H9 (cell line): ENCODE results near the gene STAMBPL1. TPM values are rescaled to one million over a fixed set of nuclear protein-coding genes. Genes with fewer than 3 reads are reported as not detected.

Experiments
- DNase-seq: peaks from one replicate; pipeline ENCODE4 v3.0.0-alpha.2; 2017
- H2AFZ ChIP-seq: one replicate; pipeline ENCODE4 v1.6.1; 2013; ENCODE audit warnings: mild to moderate bottlenecking, low read length, control low read depth, moderate library complexity
- H2AK5ac ChIP-seq: 2 replicates; pipeline ENCODE4 v1.6.1; 2013; ENCODE audit warnings: low read length, control low read depth, mixed read lengths; ENCODE audit not compliant: insufficient read length
- H2BK120ac ChIP-seq: one replicate; pipeline ENCODE4 v1.6.1; 2013; ENCODE audit warnings: low read depth, mild to moderate bottlenecking, low read length, control low read depth, inconsistent platforms; ENCODE audit not compliant: poor library complexity, severe bottlenecking
- H2BK12ac ChIP-seq: 2 replicates; pipeline ENCODE4 v1.6.1; 2013; ENCODE audit warnings: low read length, control low read depth, mixed read lengths, low read depth; ENCODE audit not compliant: insufficient read length
- H2BK15ac ChIP-seq: 2 replicates; pipeline ENCODE4 v1.6.1; 2013; ENCODE audit warnings: low read depth, low read length, control low read depth
- H2BK20ac ChIP-seq: one replicate; pipeline ENCODE4 v1.6.1; 2013; ENCODE audit warnings: low read depth, mild to moderate bottlenecking, low read length, control low read depth, inconsistent platforms; ENCODE audit not compliant: poor library complexity, severe bottlenecking
- H2BK5ac ChIP-seq: 2 replicates; pipeline ENCODE4 v1.6.1; 2013; ENCODE audit warnings: low read length, control low read depth, mixed read lengths; ENCODE audit not compliant: insufficient read length
- H3K14ac ChIP-seq: 2 replicates; pipeline ENCODE4 v1.6.1; 2013; ENCODE audit warnings: low read length, control low read depth; ENCODE audit not compliant: insufficient read depth
- H3K18ac ChIP-seq: 2 replicates; pipeline ENCODE4 v1.6.1; 2013; ENCODE audit warnings: low read depth, mild to moderate bottlenecking, mixed read lengths, low read length, control low read depth; ENCODE audit not compliant: insufficient read length
- H3K23ac ChIP-seq: 2 replicates; pipeline ENCODE4 v1.6.1; 2013; ENCODE audit warnings: low read length, control low read depth, mixed read lengths, low read depth; ENCODE audit not compliant: insufficient read length
- H3K23me2 ChIP-seq: 2 replicates; pipeline ENCODE4 v1.6.1; 2013; ENCODE audit warnings: low read depth, mild to moderate bottlenecking, mixed read lengths, low read length, control low read depth; ENCODE audit not compliant: insufficient read length, poor library complexity, severe bottlenecking
- H3K27ac ChIP-seq: 2 replicates; pipeline ENCODE4 v1.5.1; 2013; ENCODE audit warnings: low read length, control low read depth, mixed read lengths, low read depth; ENCODE audit not compliant: insufficient read length
- H3K27me3 ChIP-seq: 2 replicates; pipeline ENCODE4 v1.6.1; 2013; ENCODE audit warnings: low read length, control low read depth, inconsistent platforms; ENCODE audit not compliant: insufficient read depth
- H3K4ac ChIP-seq: 2 replicates; pipeline ENCODE4 v1.6.1; 2013; ENCODE audit warnings: low read depth, mild to moderate bottlenecking, control low read depth, inconsistent platforms, low read length, moderate library complexity
- H3K4me1 ChIP-seq: 2 replicates; pipeline ENCODE4 v1.6.1; 2013; ENCODE audit warnings: low read length, control low read depth, inconsistent platforms; ENCODE audit not compliant: insufficient read depth
- H3K4me2 ChIP-seq: 2 replicates; pipeline ENCODE4 v1.6.1; 2013; ENCODE audit warnings: low read length, control low read depth, mixed read lengths; ENCODE audit not compliant: insufficient read length, insufficient read depth
- H3K56ac ChIP-seq: 2 replicates; pipeline ENCODE4 v1.6.1; 2013; ENCODE audit warnings: low read depth, mild to moderate bottlenecking, mixed read lengths, low read length, control low read depth; ENCODE audit not compliant: insufficient read length
- H3K79me1 ChIP-seq: 2 replicates; pipeline ENCODE4 v1.6.1; 2013; ENCODE audit warnings: low read depth, mild to moderate bottlenecking, moderate library complexity, low read length, control low read depth, inconsistent platforms; ENCODE audit not compliant: insufficient read depth, poor library complexity, severe bottlenecking
- H3K79me2 ChIP-seq: 2 replicates; pipeline ENCODE4 v1.6.1; 2013; ENCODE audit warnings: low read length, control low read depth, inconsistent platforms; ENCODE audit not compliant: insufficient read depth
- H3K9ac ChIP-seq: 2 replicates; pipeline ENCODE4 v1.6.1; 2013; ENCODE audit warnings: low read length, control low read depth, mixed read lengths; ENCODE audit not compliant: insufficient read length; ENCODE audit errors: extremely low read depth
- H3K9me3 ChIP-seq: one replicate; pipeline ENCODE4 v1.6.1; 2013; ENCODE audit warnings: low read depth, low read length, inconsistent platforms; ENCODE audit not compliant: control insufficient read depth
- H3T11ph ChIP-seq: one replicate; pipeline ENCODE4 v1.6.1; 2013; ENCODE audit warnings: mild to moderate bottlenecking, low read length, control low read depth, inconsistent platforms
- H4K20me1 ChIP-seq: one replicate; pipeline ENCODE4 v1.6.1; 2013; ENCODE audit not compliant: control insufficient read depth, insufficient read length, insufficient read depth
- H4K5ac ChIP-seq: 2 replicates; pipeline ENCODE4 v1.6.1; 2013; ENCODE audit warnings: low read depth, mild to moderate bottlenecking, mixed read lengths, low read length, control low read depth; ENCODE audit not compliant: insufficient read length
- H4K8ac ChIP-seq: replicated peaks from 2 replicates; pipeline ENCODE4 v1.6.1; 2013; ENCODE audit warnings: low read length, control low read depth, mixed read lengths, low read depth; ENCODE audit not compliant: insufficient read length
- H4K91ac ChIP-seq: 2 replicates; pipeline ENCODE4 v1.6.1; 2013; ENCODE audit warnings: low read depth, mild to moderate bottlenecking, moderate library complexity, mixed read lengths, low read length, control low read depth; ENCODE audit not compliant: insufficient read length
- H3K27ac Mint-ChIP-seq, 3 experiments: 2 replicates in 2 of 3; 3 replicates in 1 of 3; pipeline ENCODE4 v1.8.0; 2020 to 2021; ENCODE audit warnings: mixed read lengths in 3 of 3, mild to moderate bottlenecking in 1 of 3, moderate library complexity in 1 of 3
- H3K27me3 Mint-ChIP-seq: 2 replicates; pipeline ENCODE4 v1.8.0; 2021; ENCODE audit warnings: low read depth, mild to moderate bottlenecking, moderate library complexity, mixed read lengths
- H3K36me3 Mint-ChIP-seq, 3 experiments: 2 replicates in 2 of 3; 3 replicates in 1 of 3; pipeline ENCODE4 v1.8.0; 2020 to 2021; ENCODE audit warnings: low read depth in 3 of 3, mixed read lengths in 3 of 3; ENCODE audit not compliant: insufficient read depth in 1 of 3
- H3K4me1 Mint-ChIP-seq, 2 experiments: 2 replicates each; pipeline ENCODE4 v1.8.0; 2020; ENCODE audit warnings: mixed read lengths in 2 of 2
- H3K4me3 Mint-ChIP-seq, 2 experiments: 2 replicates in 1 of 2; 3 replicates in 1 of 2; pipeline ENCODE4 v1.8.0; 2020 to 2021; ENCODE audit warnings: mild to moderate bottlenecking in 2 of 2, mixed read lengths in 2 of 2, moderate library complexity in 1 of 2
- H3K9me3 Mint-ChIP-seq, 2 experiments: 2 replicates in 1 of 2; 3 replicates in 1 of 2; pipeline ENCODE4 v1.8.0; 2020; ENCODE audit warnings: mild to moderate bottlenecking in 2 of 2, mixed read lengths in 2 of 2, moderate library complexity in 1 of 2
- total RNA-seq: library from RNA; stranded (reverse); gene quantifications from 2 replicates; pipeline ENCODE4 v1.2.1, GENCODE V29; 2021
- TF ChIP-seq, protein P1 (sequence below): fragments of 200-600 bp; sonication (generic); conservative IDR thresholded peaks from 3 replicates; pipeline ENCODE4 v1.8.0; 2021; ENCODE audit warnings: antibody characterized with exemption, mild to moderate bottlenecking

The STAMBPL1 gene
- total RNA-seq, 1 experiment from 2014 or later, result 3.2 TPM

DNA sequence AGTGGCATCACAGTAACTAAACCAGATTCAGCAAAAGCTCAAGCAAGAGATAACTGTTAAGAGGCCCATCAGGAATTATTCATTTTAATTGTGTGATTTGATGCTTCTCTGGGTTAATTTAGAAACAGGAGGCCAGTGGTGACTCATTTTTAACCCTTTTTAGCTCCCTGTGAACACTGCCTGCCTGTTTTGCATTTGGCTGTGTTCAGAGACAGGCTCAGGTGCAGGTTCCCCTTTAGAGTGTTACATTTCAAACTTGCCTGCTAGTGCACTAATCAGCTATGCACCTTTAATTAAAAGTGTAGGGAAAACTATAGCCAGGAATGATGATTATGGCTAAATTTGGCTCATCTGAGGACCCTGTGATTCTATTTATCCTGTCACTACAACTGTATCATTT lies 6.5 kb downstream of the STAMBPL1 start:
- H3K27me3 Mint-ChIP-seq, result no peaks in the 10 kb centered on the region

More for the DNA sequence above, 6.5 kb downstream of the STAMBPL1 start:
- H2BK12ac ChIP-seq, result no peak overlapping the region
- no peak overlapping the region for H4K5ac ChIP-seq
- no peak overlapping the region for H3K9ac ChIP-seq
- no peak overlapping the region for H3K27ac ChIP-seq
- no peak overlapping the region for H3K4ac ChIP-seq
- H4K8ac ChIP-seq, result no peak overlapping the region
- H3K4me3 Mint-ChIP-seq, result no peak overlapping the region
- no peak overlapping the region for H3K27ac Mint-ChIP-seq
- H2AFZ ChIP-seq, result no peak overlapping the region
- no peaks in the 10 kb centered on the region for H3K23me2 ChIP-seq
- H3K4me2 ChIP-seq, result no peak overlapping the region
- TF ChIP-seq, protein P1, sequence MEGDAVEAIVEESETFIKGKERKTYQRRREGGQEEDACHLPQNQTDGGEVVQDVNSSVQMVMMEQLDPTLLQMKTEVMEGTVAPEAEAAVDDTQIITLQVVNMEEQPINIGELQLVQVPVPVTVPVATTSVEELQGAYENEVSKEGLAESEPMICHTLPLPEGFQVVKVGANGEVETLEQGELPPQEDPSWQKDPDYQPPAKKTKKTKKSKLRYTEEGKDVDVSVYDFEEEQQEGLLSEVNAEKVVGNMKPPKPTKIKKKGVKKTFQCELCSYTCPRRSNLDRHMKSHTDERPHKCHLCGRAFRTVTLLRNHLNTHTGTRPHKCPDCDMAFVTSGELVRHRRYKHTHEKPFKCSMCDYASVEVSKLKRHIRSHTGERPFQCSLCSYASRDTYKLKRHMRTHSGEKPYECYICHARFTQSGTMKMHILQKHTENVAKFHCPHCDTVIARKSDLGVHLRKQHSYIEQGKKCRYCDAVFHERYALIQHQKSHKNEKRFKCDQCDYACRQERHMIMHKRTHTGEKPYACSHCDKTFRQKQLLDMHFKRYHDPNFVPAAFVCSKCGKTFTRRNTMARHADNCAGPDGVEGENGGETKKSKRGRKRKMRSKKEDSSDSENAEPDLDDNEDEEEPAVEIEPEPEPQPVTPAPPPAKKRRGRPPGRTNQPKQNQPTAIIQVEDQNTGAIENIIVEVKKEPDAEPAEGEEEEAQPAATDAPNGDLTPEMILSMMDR, result no peak
- H3K18ac ChIP-seq, result no peak overlapping the region
- H3T11ph ChIP-seq, result no peak overlapping the region
- H3K9me3 ChIP-seq, result no peaks in the 10 kb centered on the region
- H3K14ac ChIP-seq, result no peak overlapping the region
- H3K4me1 ChIP-seq, result no peaks in the 10 kb centered on the region
- no peaks in the 10 kb centered on the region for H4K20me1 ChIP-seq
- no peak overlapping the region for H3K23ac ChIP-seq
- H3K79me1 ChIP-seq, result no peaks in the 10 kb centered on the region
- no peak overlapping the region for H2BK5ac ChIP-seq
- no peaks in the 10 kb centered on the region for H3K9me3 Mint-ChIP-seq
- DNase-seq, result no peak
- no peak overlapping the region for H4K91ac ChIP-seq
- H3K36me3 Mint-ChIP-seq, result no peaks in the 10 kb centered on the region
- H3K79me2 ChIP-seq, result no peaks in the 10 kb centered on the region
- H2BK15ac ChIP-seq, result no peak overlapping the region
- H2AK5ac ChIP-seq, result no peak overlapping the region
- H3K4me1 Mint-ChIP-seq, result peaks cover 10 to 20% of the 10 kb centered on the region in 2 experiments
- H3K27me3 ChIP-seq, result no peaks in the 10 kb centered on the region
- H2BK20ac ChIP-seq, result no peak overlapping the region
- H3K56ac ChIP-seq, result no peak overlapping the region
- H2BK120ac ChIP-seq, result no peak overlapping the region
